ENCODE measurements around the gene TEX55.

DNA sequence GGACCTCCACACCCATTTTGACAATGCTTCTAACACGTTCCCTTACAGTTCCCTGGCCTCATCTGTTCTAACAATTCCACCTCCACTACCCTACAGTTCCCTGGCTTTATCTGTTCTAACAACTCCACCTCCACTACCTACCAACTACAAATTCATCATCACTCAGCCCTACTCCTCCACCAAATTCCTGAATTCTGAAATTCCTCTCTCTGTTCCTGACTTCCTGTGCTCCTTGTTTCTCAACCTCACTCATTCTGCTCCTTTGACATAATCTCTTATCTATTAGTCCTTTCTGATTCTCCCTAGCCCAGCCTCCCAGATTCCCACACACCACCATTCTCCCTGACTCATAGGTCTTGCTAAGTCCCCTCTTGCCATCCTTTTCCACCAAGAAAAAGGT lies 49.9 kb downstream of the TEX55 start:
- TF ChIP-seq, protein P1, sequence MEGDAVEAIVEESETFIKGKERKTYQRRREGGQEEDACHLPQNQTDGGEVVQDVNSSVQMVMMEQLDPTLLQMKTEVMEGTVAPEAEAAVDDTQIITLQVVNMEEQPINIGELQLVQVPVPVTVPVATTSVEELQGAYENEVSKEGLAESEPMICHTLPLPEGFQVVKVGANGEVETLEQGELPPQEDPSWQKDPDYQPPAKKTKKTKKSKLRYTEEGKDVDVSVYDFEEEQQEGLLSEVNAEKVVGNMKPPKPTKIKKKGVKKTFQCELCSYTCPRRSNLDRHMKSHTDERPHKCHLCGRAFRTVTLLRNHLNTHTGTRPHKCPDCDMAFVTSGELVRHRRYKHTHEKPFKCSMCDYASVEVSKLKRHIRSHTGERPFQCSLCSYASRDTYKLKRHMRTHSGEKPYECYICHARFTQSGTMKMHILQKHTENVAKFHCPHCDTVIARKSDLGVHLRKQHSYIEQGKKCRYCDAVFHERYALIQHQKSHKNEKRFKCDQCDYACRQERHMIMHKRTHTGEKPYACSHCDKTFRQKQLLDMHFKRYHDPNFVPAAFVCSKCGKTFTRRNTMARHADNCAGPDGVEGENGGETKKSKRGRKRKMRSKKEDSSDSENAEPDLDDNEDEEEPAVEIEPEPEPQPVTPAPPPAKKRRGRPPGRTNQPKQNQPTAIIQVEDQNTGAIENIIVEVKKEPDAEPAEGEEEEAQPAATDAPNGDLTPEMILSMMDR (IDR thresholded peaks at IDR 0.05; ENCODE audit: insufficient read depth, low read length): no peak
- no peak for TF ChIP-seq POLR2AphosphoS5 (IDR thresholded peaks at IDR 0.05; ENCODE audit: low read depth)
- TF ChIP-seq, protein P2, sequence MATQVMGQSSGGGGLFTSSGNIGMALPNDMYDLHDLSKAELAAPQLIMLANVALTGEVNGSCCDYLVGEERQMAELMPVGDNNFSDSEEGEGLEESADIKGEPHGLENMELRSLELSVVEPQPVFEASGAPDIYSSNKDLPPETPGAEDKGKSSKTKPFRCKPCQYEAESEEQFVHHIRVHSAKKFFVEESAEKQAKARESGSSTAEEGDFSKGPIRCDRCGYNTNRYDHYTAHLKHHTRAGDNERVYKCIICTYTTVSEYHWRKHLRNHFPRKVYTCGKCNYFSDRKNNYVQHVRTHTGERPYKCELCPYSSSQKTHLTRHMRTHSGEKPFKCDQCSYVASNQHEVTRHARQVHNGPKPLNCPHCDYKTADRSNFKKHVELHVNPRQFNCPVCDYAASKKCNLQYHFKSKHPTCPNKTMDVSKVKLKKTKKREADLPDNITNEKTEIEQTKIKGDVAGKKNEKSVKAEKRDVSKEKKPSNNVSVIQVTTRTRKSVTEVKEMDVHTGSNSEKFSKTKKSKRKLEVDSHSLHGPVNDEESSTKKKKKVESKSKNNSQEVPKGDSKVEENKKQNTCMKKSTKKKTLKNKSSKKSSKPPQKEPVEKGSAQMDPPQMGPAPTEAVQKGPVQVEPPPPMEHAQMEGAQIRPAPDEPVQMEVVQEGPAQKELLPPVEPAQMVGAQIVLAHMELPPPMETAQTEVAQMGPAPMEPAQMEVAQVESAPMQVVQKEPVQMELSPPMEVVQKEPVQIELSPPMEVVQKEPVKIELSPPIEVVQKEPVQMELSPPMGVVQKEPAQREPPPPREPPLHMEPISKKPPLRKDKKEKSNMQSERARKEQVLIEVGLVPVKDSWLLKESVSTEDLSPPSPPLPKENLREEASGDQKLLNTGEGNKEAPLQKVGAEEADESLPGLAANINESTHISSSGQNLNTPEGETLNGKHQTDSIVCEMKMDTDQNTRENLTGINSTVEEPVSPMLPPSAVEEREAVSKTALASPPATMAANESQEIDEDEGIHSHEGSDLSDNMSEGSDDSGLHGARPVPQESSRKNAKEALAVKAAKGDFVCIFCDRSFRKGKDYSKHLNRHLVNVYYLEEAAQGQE (IDR thresholded peaks at IDR 0.05; ENCODE audit: insufficient replicate concordance, low read depth): no peak
